HL-60/S4 (cell line): ENCODE results near the gene NR2F6.

ENCODE experiments used
- in situ Hi-C: fragments of 300-500 bp; cut with MboI; formaldehyde crosslinking; loops from 2 replicates; pipeline ENCODE4 v1.14.3; 2022; ENCODE audit warnings: low sequenced_read_pairs

Gene NR2F6

GRCh38 chr19:17240826-17241399, 4.8 kb downstream of the NR2F6 start:
- in situ Hi-C loops, result no loop called here

GRCh38 chr19:17240062-17240752, 5.5 kb downstream of the NR2F6 start:
- in situ Hi-C loops, result no loop called here

- in situ Hi-C loops, result no loop called here
Observed at GRCh38 chr19:17237747-17238706, 7.7 kb downstream of the NR2F6 start.

GRCh38 chr19:17236811-17237543, 8.7 kb downstream of the NR2F6 start:
- in situ Hi-C loops, result no loop called here

- in situ Hi-C loops, result no loop called here
Observed at GRCh38 chr19:17235971-17236777, 9.5 kb downstream of the NR2F6 start.

- in situ Hi-C loops, result no loop called here
Observed at GRCh38 chr19:17235300-17235970, 10.3 kb downstream of the NR2F6 start.

- in situ Hi-C loops, result no loop called here
Observed at GRCh38 chr19:17234911-17235299, 10.8 kb downstream of the NR2F6 start.

GRCh38 chr19:17232258-17232657, 13.5 kb downstream of the NR2F6 start:
- in situ Hi-C loops, result no loop called here

- in situ Hi-C loops, result no loop called here
Observed at GRCh38 chr19:17229890-17230289, 15.8 kb downstream of the NR2F6 start.

- in situ Hi-C loops, result no loop called here
Observed at GRCh38 chr19:17227798-17228367, 17.8 kb downstream of the NR2F6 start.

GRCh38 chr19:17226002-17226933, 19.5 kb downstream of the NR2F6 start, which contains the start of gene OCEL1:
OCEL1 (plus strand) TSS chr19:17226226; CDS start chr19:17226248, 22 bp downstream.
- in situ Hi-C loops, result no loop called here

- in situ Hi-C loops, result no loop called here
Observed at GRCh38 chr19:17225053-17225452, 20.7 kb downstream of the NR2F6 start.

- in situ Hi-C loops, result no loop called here
Observed at GRCh38 chr19:17220207-17220758, 25.4 kb downstream of the NR2F6 start.

- in situ Hi-C loops, result no loop called here
Observed at GRCh38 chr19:17219286-17219685, 26.4 kb downstream of the NR2F6 start.

- in situ Hi-C loops, result no loop called here
Observed at GRCh38 chr19:17216058-17216670, 29.6 kb downstream of the NR2F6 start.

GRCh38 chr19:17215127-17215971, 30.4 kb downstream of the NR2F6 start, which contains the start of gene USE1:
USE1 (plus strand) TSS chr19:17215357; CDS start chr19:17215406, 49 bp downstream.
- in situ Hi-C loops, result no loop called here
